Activated naive CD8-positive, alpha-beta T cell treated with anti-CD3 and anti-CD28 coated beads, Interleukin-2, amount 50 U/mL, for 16 hours (primary cell): ENCODE results near the gene ERCC6.

ENCODE experiments used
- DNase-seq: peaks from one replicate; pipeline ENCODE4 v3.0.0-alpha.2; 2020; ENCODE audit warnings: low read depth, low spot score

The ERCC6 gene

DNA sequence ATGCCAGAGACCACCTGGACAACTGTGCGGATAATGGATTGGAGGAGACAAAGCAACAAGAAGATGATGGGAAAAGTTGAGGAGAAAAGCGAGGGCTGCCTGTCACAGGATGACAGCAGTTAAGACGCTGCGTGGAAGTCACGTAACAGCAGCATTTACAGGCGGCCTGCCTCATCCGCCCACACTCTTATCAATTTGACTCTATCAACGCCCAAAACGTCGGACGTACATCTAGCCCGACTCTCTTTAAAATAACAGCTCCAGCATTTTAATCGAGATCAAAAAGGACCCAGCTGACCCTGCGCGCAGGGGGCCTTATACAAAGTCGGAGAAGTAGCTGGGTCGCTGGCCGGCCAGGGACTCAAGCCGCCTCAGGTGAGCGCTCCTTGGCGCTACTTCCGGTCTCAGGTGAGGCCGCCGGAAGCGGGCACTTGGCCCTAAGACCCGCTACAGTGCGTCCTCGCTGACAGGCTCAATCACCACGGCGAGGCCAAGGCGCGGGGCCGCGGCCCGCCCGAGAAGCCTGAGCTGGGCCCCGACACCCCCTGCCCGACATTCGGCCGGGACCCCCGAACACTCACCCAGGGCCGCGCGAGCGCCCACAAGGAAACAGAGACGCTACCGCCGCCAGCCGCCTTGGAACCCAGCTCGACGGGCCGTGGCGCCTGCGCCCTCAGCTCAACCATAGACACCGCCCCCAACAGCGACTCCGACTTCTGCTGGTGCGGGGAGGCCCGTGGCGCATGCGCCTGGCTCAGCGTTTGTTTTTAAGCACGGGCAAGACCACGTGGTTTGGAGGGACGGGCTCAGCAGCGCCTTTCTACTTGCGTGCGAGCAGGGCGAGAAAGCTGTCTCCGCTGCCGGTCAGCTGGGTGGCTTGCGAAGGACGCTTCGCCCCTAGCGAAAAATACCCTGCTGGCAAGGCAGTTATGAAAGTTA, at the start of gene ERCC6:
TSS of gene ERCC6 (minus strand) at position 741 of the 939 bp plus-strand sequence.
- peak; percentile 92 for DNase-seq

DNA sequence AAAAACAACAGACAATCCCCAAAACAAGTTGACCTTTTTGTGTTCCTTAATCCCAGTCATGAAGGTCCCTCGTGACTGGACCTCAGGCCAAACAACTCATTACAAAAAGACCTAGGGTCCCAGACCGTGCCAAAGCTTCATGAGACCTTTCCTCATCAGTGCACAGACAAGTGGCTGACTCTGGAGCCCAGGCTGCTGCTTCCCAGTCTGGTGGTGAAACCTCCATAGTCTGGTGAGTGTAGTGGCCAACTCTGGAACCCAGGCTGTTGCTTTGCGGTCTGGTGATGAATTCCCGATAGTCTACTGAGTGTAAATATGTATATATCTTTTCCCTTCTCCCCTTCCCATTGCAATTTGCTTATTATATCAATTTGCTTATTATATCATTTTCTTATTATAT, 49.1 kb upstream of the ERCC6 start:
- no peak for DNase-seq

GRCh38 chr10:49585387-49585786, 46.5 kb upstream of the ERCC6 start:
- DNase-seq = no peak

DNA sequence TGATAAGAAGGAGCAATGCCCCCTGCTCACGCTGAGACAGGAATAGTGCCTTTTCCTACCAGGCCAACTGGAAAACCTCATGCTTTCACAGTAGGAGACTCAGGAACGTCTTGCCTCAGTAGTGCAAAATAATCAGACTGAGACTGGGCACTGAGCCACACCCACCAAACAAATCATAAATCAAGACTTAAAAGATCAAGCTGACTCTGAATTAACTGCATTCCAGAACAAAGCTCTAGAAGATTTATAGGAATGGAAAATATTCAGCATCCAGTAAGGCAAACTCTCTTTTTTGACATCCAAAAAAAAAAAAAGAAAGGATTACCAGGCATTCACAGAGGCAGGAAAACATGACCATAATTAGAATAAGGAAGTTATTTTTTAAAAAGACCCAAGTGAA, 40.7 kb upstream of the ERCC6 start:
- no peak for DNase-seq

GRCh38 chr10:49578392-49578791, 39.5 kb upstream of the ERCC6 start:
- no peak for DNase-seq

- no peak for DNase-seq
Observed at GRCh38 chr10:49577182-49577925, 38.4 kb upstream of the ERCC6 start.

DNA sequence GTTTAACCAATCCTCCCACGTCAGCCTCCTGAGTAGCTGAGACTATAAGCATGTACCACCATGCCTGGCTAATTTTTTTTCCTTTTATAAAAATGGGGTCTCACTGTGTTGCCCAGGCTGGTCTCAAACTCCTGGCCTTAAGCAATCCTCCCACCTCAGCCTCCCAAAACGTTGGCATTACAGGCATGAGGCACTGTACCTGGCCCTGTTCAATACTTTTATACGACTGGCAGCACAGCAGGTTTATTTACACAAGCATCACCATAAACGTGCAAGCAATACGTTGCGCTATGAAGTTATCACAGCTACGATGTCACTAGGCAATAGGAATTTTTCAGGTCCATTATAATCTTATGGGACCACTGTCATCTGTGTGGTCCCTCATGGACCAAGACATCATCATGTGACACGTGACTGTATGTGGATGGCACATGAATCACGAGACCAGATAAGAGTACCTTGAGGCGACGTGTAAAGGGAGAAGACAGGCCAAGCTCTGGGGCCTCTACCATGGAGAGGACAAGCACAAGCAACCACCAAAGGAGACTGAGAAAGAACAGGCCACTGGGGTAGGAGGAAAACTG, 36.7 kb upstream of the ERCC6 start:
- no peak for DNase-seq

DNA sequence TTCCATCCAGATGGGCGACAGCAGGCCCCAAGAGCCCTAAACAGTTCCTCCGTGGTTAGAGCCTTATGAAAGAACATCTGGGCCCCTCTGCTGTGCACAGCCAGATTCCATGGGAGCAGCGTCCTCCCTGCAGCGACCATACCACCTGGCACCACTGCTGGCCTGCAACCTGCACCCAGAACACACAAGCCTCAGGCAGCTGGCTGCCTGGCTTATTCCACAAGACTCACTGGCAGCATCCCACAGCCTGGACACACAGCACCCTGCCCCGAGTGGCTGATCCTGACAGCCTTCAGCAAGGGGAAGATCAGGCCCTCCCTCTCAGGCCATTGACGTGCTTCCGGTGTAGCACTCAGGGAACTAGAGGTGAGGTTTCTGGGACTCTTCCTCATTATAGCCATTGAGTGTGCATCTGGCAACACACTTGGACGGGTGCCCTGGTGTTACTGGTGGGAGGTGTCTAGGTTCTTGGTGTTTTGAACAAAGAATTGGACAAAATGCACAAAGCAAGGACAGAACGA, 33.7 kb upstream of the ERCC6 start:
- DNase-seq = no peak

DNA sequence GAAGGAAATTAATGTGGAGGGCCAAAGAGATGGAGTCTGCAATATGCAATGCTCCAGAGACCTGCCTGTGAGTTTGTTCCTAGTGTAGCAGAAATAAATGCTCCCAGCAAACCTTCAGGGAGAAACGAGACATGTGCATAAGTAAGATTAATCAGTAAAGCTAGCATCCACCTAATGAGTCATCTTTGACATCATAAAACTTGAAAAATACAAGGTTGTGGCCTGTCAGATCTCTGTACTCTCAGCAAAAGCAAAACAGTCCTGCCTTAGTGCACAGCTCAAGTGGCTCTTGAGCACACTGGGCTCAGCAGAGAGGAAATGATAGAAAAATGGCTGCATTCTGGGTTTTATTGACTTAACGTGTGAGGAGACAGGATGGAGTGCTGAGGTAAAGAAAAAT, 32.5 kb upstream of the ERCC6 start:
- no peak for DNase-seq

DNA sequence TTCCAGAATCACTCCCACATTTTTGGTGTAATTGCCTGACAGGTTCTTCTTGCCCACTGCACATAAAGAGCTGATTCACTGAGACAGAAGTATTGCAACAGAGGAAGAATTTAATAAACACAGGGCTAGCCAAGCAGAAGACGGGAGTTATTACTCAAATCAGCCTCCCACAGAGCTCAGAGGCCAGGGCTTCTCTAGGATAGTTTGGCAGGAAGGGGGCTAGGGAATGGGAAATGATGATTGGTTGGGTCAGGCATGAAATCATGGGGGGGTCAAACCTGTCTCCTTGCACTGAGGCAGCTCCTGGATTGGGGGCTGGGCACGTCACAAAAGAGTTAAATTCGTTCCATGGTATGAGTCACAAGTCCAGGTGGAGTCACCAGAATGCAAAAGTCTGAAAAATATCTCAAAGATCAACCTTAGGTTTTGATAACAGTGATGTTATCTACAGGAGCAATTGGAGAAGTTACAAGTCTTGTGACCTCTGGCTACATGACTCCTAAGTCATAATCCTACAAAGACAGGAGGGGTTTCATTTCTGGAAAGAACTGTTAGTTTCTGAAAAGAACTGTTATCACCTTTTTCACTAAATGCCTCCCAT, 30.2 kb upstream of the ERCC6 start:
- no peak for DNase-seq

GRCh38 chr10:49568235-49568634, 29.3 kb upstream of the ERCC6 start:
- no peak for DNase-seq

GRCh38 chr10:49567810-49568209, 28.9 kb upstream of the ERCC6 start:
- no peak for DNase-seq

DNA sequence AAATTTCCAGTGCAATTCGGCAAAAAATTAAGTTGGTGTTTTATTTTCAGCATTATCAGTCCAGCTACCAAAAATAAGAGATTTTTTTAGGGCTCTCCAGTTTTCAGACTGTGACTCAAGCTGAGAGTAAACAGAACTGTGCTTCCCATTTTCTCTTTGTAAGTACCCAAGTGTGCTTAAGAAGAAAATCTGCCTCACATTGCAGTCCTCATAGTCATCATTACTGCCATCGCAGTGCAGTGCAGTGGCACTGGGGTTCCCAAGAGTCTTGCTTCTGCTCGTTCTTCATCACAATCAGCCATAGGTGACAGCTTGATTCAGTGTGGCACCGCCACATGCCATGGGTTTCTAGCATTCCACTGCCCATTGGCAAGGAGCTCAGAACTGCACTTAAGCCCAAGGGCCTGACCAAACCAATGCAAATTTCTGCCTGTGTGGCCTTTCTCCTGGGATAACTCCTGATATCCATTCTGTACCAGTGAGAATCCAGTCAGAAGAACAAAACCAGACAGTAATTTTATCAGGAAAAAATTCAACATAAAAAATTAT, 25.6 kb upstream of the ERCC6 start:
- DNase-seq = no peak

DNA sequence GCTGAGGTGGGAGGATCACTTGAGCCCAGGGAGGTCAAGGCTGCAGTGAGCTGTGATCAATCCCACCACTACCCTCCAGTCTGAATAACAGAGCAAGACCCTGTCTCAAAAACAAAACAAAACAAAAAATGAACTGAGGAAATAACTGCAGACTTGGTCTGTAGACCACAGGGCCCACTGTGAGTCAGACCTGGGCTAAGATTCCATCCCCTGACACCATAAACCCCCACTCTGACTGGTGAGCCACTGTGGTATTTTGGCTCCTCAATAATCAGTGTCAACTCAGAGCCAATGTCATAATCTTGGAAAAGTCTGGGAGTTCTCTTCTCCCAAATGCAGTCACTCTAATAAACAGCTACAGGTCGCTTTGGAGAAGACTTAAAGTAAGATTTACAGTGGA, 24.0 kb upstream of the ERCC6 start:
- no peak for DNase-seq

GRCh38 chr10:49560526-49560925, 21.6 kb upstream of the ERCC6 start:
- no peak for DNase-seq

DNA sequence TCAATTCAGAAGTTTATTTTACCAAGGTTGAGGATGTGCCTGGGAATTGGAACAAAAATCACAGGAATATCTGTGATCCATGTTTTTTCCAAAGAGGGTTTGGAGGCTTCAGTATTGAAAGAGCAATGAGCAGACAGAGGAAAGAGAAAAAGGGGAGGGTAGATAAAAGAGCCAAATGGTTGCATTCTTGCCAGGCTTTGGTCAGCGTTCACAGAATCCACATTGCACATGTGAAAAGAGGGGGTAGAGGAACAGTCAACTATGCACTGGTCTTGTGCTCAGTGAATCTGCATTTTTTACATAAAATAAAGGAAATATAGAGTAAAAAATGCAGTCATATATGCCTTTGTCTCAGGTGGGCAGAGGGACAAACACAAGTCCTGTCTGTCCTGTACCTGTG, 20.6 kb upstream of the ERCC6 start:
- DNase-seq = no peak

GRCh38 chr10:49558190-49558589, 19.3 kb upstream of the ERCC6 start:
- DNase-seq = no peak

DNA sequence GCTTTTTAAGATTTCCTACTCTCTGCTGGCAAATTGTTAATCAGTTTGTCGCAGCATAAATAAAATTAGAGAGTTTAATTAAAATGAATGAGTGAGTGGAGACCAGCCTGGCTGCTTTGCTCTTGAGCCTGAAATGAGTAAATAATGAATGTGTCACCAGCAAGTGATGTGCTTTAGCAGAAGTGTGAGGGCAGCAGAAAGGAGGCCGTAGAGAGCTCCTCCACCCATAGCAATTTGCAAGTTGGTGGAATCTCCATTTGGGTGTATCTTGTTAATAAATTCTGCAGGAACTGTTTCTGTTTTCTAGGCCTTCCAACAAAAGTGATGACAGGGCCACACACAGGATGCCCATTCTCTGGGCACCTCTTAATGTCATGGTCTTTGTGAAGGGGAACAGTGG, 18.8 kb upstream of the ERCC6 start:
- DNase-seq = no peak

DNA sequence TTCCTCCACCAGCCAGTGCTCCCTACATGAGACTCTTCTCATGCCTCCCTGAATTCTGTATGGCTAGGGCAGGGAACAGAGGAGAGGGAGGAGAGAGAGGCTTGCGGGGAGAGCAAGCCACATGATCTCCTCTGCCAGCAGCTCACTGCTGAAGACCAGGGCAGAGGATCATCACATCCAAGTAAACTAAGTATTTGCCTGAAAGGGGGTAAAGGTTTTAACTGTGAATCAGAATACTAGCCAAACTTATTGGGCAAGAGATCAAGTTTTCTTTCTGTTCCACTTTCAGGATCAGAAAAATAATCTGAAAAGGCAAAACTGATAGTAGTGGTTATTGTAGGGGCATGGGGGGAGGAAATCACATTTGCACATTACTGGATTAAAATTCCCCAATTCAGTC, 17.8 kb upstream of the ERCC6 start:
- DNase-seq = no peak

- DNase-seq = no peak
Observed at GRCh38 chr10:49552277-49552676, 13.4 kb upstream of the ERCC6 start.

DNA sequence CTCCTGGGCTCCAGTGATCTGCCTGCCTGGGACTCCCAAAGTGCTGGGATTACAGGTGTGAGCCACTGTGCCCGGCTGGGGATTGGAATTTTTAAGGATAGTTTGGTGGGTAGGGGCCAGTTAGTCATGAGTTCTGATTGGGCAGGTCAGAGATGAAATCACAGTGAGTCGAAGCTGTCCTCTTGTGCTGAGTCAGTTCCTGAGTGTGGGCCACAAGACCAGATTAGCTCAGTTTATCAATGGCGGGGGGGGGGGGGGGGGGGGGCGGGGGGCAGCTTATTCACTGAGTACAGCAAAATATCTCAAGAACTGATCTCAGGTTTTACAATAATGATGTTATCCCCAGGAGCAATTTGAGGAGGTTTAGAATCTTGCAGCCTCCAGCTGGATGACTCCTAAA, 11.6 kb upstream of the ERCC6 start:
- DNase-seq = no peak
